NB4 (cell line): ENCODE results near the gene PRDM7.

ENCODE experiments used
- DNase-seq: peaks from one replicate; pipeline ENCODE4 v3.0.0; 2010; ENCODE audit warnings: low read depth
- H3K4me3 ChIP-seq: one replicate; pipeline ENCODE4 v1.5.1; 2011; ENCODE audit warnings: mild to moderate bottlenecking, low read depth, low read length, moderate library complexity
- MYC ChIP-seq: IDR thresholded peaks from 2 replicates; pipeline ENCODE4 v1.6.1; 2011; ENCODE audit warnings: low read depth, low read length
- POLR2A ChIP-seq: IDR thresholded peaks from 2 replicates; pipeline ENCODE4 v1.6.1; 2011; ENCODE audit warnings: mild to moderate bottlenecking; ENCODE audit not compliant: insufficient read length; ENCODE audit errors: extremely low read depth
- TF ChIP-seq, protein P1 (sequence below): IDR thresholded peaks from one replicate; pipeline ENCODE4 v1.5.1; 2012; ENCODE audit warnings: low read depth, low read length
- TF ChIP-seq, protein P2 (sequence below): IDR thresholded peaks from 2 replicates; pipeline ENCODE4 v1.6.1; 2011; ENCODE audit warnings: low read depth, low read length

PRDM7 gene

DNA sequence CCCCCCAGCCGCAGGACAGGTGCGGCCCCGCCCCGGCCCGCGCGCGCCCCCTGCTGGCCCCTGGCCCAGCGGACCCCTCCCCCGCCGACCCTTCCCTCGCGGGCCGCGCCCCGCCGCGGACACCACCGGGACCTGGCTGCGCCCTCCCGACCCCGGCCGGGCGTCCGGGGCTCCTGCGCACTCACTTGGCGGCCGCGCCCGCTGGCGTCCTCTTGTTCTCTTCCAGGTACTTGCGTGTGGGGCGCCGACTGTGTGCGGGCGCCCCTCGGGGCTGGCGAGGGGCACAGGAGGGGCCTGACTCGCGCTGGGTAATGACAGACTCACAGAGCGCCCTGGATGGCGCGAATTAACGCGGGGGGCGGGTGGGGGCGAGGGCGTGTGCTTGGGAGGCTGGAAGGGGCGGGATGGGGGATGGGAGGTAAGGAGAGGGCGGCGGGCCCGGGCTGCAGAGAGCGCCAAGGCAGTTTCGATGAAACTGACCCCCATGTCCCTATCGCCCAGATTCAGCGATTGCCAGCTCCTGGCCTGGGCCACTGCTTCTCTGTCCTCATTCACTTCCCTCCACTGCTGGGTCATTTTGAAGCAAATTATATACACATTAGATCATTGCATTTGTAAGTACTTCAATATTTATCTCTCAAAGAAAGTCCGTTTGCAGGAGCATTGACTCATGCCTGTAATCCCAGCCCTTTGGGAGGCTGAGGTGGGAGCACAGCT, 57.4 kb downstream of the PRDM7 start:
- peak; percentile 53 for DNase-seq
- no peak overlapping the region for H3K4me3 ChIP-seq
- no peak for TF ChIP-seq MYC
- TF ChIP-seq, protein P1, sequence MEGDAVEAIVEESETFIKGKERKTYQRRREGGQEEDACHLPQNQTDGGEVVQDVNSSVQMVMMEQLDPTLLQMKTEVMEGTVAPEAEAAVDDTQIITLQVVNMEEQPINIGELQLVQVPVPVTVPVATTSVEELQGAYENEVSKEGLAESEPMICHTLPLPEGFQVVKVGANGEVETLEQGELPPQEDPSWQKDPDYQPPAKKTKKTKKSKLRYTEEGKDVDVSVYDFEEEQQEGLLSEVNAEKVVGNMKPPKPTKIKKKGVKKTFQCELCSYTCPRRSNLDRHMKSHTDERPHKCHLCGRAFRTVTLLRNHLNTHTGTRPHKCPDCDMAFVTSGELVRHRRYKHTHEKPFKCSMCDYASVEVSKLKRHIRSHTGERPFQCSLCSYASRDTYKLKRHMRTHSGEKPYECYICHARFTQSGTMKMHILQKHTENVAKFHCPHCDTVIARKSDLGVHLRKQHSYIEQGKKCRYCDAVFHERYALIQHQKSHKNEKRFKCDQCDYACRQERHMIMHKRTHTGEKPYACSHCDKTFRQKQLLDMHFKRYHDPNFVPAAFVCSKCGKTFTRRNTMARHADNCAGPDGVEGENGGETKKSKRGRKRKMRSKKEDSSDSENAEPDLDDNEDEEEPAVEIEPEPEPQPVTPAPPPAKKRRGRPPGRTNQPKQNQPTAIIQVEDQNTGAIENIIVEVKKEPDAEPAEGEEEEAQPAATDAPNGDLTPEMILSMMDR: peak; percentile 6

DNA sequence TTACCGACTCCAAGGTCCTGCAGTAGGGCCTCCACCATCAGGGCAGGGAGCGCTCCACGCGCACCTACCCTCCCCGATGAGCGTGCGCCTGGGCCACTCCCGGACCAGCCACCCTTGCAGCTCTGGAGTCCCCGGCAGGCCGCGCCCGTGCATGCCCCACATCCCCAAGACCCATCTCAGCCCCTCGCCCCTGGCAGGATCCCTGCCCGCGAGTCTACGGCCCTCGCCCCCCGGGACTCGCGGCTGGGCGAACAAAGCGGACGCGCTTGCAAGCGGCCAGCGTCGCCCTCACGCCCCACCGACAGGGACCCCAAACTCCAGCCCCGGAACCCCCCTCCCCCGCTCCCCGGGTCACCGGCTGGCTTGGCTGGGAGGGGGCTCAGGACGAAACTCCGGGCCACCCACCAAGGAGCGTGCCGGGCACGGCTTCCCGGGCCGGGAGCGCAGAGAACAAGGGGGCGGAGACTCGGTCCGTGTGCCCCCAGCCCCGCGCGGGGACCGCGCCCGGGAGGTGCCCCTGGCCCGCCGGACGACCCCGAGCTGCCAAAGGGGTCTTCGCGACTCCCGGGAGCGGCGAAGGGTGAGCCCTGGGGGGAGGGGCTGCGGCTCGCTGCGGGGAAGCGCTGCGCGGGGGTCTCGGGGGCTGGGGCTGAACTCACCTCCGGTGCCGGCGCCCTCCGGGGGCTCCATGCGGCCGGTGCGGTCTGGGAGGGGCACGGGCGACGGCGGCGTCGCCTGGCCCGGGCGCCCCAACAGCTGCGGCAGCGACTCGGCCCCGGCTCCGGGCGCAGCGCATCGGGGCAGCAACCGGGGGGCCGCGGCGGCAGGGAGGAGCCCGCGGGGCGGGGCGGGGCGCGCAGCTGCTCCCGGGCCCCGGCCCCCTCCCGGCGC, 58.2 kb downstream of the PRDM7 start, which contains the start of gene DBNDD1:
TSS of gene DBNDD1 (minus strand) at position 805 of the 891 bp plus-strand sequence. CDS start at position 690, 115 bp downstream.
- peak within 1 kb of the TSS; percentile 16 for H3K4me3 ChIP-seq
- TF ChIP-seq MYC: no peak
- TF ChIP-seq, protein P2, sequence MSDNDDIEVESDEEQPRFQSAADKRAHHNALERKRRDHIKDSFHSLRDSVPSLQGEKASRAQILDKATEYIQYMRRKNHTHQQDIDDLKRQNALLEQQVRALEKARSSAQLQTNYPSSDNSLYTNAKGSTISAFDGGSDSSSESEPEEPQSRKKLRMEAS: no peak
- no peak for DNase-seq

DNA sequence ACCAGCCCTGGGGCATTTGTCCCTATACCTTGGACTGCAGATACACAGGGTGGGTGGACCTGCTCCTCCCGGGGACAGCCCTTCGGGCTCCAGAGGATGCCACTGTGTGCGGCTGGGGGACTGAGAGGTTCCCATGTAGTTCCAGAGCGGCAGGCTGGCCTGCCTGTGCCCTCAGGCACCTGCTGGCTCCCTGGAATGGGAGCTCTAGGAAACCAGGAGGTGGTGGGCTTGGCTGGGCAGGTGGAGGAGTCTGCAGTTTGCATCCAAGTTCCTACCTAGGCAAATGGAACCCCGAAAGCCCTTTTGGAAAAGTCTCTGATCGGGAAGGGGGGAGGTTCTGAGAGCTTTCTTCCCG, 58.9 kb downstream of the PRDM7 start:
- no peak for DNase-seq
- no peak for TF ChIP-seq MYC
- TF ChIP-seq, protein P1: no peak
- TF ChIP-seq POLR2A: no peak
- TF ChIP-seq, protein P2: no peak
- no peak overlapping the region for H3K4me3 ChIP-seq

DNA sequence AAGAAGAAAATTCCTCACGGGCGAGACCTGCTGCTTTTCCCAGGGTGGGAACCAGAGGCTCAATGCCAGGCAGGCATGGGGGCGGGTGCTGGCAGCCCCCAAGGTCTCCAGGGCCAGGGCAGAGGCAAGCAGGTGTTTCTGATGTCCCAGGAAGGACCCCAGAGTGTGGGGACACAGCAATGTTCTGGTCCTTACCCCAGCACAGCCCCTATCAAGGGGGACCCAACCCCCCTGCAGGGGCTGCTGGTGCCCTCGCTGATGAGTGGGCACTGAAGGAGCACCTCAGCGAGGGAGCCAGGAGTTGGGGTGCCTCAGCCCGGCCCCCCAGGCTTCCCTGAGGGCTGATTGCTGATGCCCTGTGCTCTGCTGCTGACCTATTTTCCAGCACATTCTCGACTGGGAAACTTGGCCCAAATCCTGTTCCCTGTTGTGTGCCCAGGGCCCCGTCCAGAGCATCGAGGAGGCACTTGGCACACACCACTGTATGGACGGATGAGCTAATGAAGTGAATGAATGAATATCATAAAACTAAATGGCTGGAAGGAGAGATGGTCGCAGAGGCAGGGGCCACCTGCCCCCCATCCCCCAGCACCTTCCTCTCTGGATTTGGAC, 60.7 kb downstream of the PRDM7 start:
- H3K4me3 ChIP-seq: no peak overlapping the region
- TF ChIP-seq, protein P1: no peak
- no peak for TF ChIP-seq POLR2A
- TF ChIP-seq, protein P2: no peak
- no peak for TF ChIP-seq MYC
- DNase-seq: no peak

DNA sequence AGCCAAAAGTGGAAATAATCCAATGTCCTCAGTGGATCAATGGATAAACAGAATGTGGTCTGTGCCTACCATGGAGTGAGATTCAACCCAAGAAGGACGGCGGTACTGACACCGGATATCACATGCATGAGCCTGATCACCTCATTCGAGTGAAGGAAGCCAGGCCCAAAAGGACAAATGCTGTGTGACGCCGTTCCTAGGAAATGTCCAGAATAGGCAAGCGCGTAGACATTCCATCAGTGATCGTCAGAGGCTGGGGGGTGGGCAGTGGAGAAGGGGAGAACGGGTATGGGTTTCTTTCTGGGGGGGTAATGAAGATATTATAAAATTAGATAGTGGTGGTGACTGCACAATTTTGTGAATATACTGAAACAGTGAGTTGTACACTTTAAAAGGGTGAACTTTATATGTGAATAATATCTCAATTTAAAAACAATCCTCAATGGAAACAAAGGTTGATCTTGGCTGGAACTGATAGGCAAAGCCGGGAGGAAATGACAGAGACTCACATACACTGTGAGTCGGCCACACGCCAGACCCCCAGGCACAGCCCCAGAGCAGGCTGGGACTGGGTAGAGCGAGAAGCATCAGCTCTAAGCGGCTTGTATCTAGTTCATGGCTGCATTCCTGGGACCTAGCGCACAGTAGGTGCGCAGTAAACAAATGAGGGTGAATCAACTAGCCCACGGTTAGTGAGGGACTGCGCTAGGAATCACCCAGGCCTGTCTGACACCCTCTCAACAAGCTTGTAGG, 61.4 kb downstream of the PRDM7 start:
- no peak for DNase-seq
- TF ChIP-seq POLR2A: no peak
- TF ChIP-seq, protein P1: no peak
- TF ChIP-seq, protein P2: no peak
- H3K4me3 ChIP-seq: no peak overlapping the region
